ENCODE data around the gene LHFPL3.
A peak's percentile ranks its signal among the peaks of the same experiment; 100 is the strongest.
"Not testable (repeated sequence)": the region's sequence is repeated elsewhere in the genome, so short reads cannot be mapped to it uniquely, and the experiment has no call there.

LHFPL3 gene

GRCh38 chr7:104935276-104935675 lies 606.9 kb downstream of the LHFPL3 start:
- DNase-seq (ENCODE audit: low spot score): no peak

DNA sequence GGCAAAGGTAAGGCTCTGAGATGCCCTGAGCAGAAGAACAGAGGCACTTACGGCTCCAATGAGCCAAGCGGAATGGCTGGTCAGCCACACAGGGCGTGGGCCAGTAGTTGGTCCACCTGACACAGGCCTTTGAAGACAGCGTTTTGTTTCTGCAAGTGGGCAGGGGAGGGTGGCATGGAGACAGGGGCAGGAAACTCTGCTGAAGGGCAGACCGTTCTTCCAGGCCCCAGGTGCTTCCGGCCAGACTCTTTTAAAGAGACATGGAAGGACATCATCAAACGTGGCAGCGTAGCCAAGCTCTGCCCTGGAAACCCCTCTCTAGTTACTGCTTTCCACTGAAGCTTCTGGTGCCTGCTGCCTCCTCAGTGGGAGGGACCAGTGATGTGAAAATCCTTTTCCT lies 608.1 kb downstream of the LHFPL3 start:
- DNase-seq (ENCODE audit: low spot score): no peak

DNA sequence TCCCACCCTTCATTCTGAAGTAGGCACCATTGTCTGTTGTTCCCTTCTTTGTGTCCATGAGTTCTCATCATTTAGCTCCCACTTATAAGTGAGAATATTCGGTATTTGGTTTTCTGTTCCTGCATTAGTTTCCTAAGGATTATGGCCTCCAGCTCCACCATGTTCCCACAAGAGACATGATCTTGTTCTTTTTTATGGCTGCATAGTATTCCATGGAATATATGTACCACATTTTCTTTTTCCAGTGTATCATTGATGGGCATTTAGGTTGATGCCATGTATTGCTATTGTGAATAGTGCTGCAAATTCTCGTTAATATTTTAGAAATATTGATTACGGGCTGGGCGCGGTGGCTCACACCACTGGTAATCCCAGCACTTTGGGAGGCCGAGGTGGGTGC lies 609.1 kb downstream of the LHFPL3 start:
- DNase-seq (ENCODE audit: low spot score): not testable (repeated sequence)

- no peak for DNase-seq (ENCODE audit: low spot score)
These were observed 610.5 kb downstream of the LHFPL3 start for GRCh38 chr7:104938741-104939390.

GRCh38 chr7:104940023-104940710 lies 611.8 kb downstream of the LHFPL3 start:
- DNase-seq (ENCODE audit: low spot score): no peak

DNA sequence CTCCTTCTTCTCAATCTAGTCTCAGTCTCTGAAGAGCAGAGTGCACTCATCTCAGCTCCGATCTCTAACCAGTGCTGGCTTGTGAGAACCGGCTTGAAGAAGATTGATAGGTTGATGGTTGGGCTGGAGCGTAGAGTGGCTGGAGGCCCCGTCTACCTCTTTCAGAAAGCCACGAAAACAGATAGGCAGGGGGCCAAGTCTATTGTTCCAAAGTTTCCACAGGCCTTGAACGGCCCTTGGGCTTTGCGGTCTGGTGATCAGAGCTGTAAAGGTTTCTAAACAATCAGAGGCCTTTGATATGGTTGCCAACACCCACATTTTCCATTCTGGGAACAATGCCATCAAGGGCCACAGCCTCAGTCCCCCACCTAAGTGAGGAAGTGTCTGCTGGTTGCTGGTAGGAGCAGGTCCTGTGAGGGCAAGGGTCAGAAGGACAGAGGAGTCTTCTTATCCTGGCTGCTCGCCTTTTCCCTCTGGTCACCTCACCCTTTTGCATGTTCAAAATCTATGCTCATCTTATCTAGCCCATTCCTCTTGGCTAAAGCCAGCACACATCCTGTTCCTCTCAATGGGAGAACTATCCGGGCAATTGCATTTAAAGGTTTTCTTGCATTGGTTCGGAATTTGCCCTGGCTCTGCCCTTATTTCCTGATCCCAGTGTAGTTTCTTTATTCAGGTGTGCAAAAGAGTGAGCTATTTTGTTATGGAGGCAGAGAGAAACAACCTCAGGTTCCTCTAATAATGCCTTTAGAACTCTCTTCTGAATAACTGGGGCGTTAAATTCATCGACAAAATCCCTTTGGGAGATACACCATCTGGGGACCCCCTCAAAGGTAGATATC lies 615.3 kb downstream of the LHFPL3 start:
- peak; percentile 63 for DNase-seq (ENCODE audit: low spot score)

DNA sequence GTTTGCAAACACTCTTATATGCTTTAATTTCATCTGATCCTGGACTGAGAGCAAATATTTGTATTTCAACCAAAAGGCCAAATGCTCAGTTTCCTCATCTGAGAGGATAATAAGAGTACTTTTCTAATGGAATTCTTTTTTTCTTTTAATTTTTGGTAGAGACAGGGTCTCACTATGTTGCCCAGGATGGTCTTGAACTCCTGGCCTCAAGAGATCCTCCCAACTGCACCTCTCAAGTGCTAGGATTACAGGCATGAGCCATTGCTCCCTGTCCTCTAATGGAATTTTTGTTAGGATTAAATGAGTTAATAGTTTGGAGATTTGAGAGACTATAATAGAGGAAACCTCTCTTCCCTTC lies 617.2 kb downstream of the LHFPL3 start:
- DNase-seq (ENCODE audit: low spot score): no peak

- DNase-seq (ENCODE audit: low spot score): no peak
These were observed 617.9 kb downstream of the LHFPL3 start for GRCh38 chr7:104946338-104946737.

DNA sequence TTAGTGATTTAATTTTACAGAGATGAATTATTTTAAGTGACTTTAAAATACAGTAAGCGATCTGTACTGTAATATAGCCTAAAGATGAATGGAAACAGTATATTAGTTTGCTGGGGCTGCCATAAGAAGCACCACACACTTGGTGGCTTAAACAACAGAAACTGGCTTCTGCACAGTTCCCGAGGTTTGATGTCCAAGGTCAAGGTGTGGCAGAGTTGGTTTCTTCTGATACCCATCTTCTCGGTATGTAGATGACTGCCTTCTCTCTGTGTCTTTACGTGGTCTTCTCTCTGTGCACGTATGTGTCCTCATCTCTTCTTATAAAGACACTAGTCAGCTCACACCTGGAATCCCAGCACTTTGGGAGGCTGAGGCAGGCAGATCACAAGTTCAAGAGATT lies 621.6 kb downstream of the LHFPL3 start:
- no peak for DNase-seq (ENCODE audit: low spot score)

DNA sequence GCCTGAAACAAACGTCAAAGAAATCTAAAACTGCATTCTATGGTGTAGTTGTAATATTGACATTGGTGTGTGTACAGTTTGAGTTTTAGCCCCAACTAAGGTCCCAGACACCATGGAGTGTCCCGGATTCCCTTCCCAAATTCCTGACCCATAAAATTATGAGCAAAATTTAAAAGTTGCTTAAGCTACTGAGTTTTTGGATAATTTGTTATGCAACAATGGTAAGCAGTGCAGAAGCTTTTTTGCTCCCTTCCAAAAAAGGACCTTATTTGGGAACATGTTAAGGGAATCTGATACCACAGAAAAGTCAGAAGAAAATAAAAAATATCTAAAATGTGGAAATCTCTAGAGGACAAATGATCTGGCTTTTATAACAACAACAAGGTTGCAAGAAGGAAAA lies 622.4 kb downstream of the LHFPL3 start:
- DNase-seq (ENCODE audit: low spot score): no peak

- no peak for DNase-seq (ENCODE audit: low spot score)
These were observed 623.1 kb downstream of the LHFPL3 start for GRCh38 chr7:104951546-104951945.

- no peak for DNase-seq (ENCODE audit: low spot score)
These were observed 626.9 kb downstream of the LHFPL3 start for GRCh38 chr7:104955276-104955675.

Data from germinal center (tissue), 1 donor.